ENCODE measurements around the gene JARID2. TPM values are rescaled to one million over a fixed set of nuclear protein-coding genes. Genes with fewer than 3 reads are reported as not detected.

JARID2 gene
- total and polyA plus RNA-seq, 9 of the 15 experiments (the other 6 are each of a cell fraction or from before 2014, with no cell fraction given) = 5.0 to 29.0 (median 15.6) TPM

- TF ChIP-seq, protein P1, sequence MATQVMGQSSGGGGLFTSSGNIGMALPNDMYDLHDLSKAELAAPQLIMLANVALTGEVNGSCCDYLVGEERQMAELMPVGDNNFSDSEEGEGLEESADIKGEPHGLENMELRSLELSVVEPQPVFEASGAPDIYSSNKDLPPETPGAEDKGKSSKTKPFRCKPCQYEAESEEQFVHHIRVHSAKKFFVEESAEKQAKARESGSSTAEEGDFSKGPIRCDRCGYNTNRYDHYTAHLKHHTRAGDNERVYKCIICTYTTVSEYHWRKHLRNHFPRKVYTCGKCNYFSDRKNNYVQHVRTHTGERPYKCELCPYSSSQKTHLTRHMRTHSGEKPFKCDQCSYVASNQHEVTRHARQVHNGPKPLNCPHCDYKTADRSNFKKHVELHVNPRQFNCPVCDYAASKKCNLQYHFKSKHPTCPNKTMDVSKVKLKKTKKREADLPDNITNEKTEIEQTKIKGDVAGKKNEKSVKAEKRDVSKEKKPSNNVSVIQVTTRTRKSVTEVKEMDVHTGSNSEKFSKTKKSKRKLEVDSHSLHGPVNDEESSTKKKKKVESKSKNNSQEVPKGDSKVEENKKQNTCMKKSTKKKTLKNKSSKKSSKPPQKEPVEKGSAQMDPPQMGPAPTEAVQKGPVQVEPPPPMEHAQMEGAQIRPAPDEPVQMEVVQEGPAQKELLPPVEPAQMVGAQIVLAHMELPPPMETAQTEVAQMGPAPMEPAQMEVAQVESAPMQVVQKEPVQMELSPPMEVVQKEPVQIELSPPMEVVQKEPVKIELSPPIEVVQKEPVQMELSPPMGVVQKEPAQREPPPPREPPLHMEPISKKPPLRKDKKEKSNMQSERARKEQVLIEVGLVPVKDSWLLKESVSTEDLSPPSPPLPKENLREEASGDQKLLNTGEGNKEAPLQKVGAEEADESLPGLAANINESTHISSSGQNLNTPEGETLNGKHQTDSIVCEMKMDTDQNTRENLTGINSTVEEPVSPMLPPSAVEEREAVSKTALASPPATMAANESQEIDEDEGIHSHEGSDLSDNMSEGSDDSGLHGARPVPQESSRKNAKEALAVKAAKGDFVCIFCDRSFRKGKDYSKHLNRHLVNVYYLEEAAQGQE (IDR thresholded peaks at IDR 0.05; ENCODE audit: borderline replicate concordance) = peak; percentile 58
- TF ChIP-seq, protein P1 (CRISPR knock-in tag; IDR thresholded peaks at IDR 0.05; ENCODE audit: low read depth) = no peak
- no peak for TF ChIP-seq BHLHE40 (IDR thresholded peaks at IDR 0.05; ENCODE audit: low read length)
- TF ChIP-seq CBFA2T2 (conservative IDR thresholded peaks at IDR 0.05) = no peak
- no peak for TF ChIP-seq MEIS2 (IDR thresholded peaks at IDR 0.05; ENCODE audit: partially characterized antibody)
- TF ChIP-seq CBX1 (IDR thresholded peaks at IDR 0.05; ENCODE audit: low read depth) = no peak
- no peak for TF ChIP-seq C11orf30 (IDR thresholded peaks at IDR 0.05; ENCODE audit: low read depth)
- TF ChIP-seq NFATC3 (IDR thresholded peaks at IDR 0.05) = no peak
- TF ChIP-seq PRPF4 (IDR thresholded peaks at IDR 0.05; ENCODE audit: insufficient read depth, low read depth, low read length, poor library complexity, severe bottlenecking) = no peak
- TF ChIP-seq HNRNPL (IDR thresholded peaks at IDR 0.05; ENCODE audit: low read depth, low read length) = no peak
- TF ChIP-seq HOXB6 (CRISPR knock-in tag; IDR thresholded peaks at IDR 0.05; ENCODE audit: borderline replicate concordance) = no peak
- TF ChIP-seq SMC3 (conservative IDR thresholded peaks at IDR 0.05; ENCODE audit: insufficient read depth, low read depth, low read length) = no peak
- TF ChIP-seq CEBPG (CRISPR knock-in tag; IDR thresholded peaks at IDR 0.05) = no peak
- TF ChIP-seq CEBPG (tag; conservative IDR thresholded peaks at IDR 0.05 in 1 of 2, IDR thresholded peaks at IDR 0.05 in 1 of 2) = no peak
- no peak for TF ChIP-seq SP2 (IDR thresholded peaks at IDR 0.05; ENCODE audit: extremely low read depth, low read depth, low read length, poor library complexity, severe bottlenecking)
- no peak for TF ChIP-seq NFE2L1 (tag; IDR thresholded peaks at IDR 0.05; ENCODE audit: borderline replicate concordance, low read depth)
- TF ChIP-seq SNIP1 (IDR thresholded peaks at IDR 0.05; ENCODE audit: low read depth) = no peak
- TF ChIP-seq ZNF174 (CRISPR knock-in tag; IDR thresholded peaks at IDR 0.05) = no peak
- no peak for TF ChIP-seq ZNF707 (CRISPR knock-in tag; conservative IDR thresholded peaks at IDR 0.05)
- no peak for TF ChIP-seq ZNF253 (CRISPR knock-in tag; conservative IDR thresholded peaks at IDR 0.05)
These were observed 8.5 kb downstream of the JARID2 start (continued) for GRCh38 chr6:15254070-15254975.

Measured in K562 (cell line).